ENCODE data around the gene OSBP2.

- TF ChIP-seq CTCF (IDR thresholded peaks at IDR 0.05) (no peak), POLR2A (IDR thresholded peaks at IDR 0.05) (no peak)
These were observed 228.7 kb downstream of the OSBP2 start for GRCh38 chr22:30923168-30923900.
